Nephron (organoid): ENCODE measurements around the gene CAPN11.

Experiments used
- H3K27ac Mint-ChIP-seq, 3 experiments: 2 replicates each; pipeline ENCODE4 v1.8.0; 2020; ENCODE audit warnings: mixed read lengths in 3 of 3, mild to moderate bottlenecking in 2 of 3, moderate library complexity in 1 of 3
- H3K27me3 Mint-ChIP-seq: 2 replicates; pipeline ENCODE4 v1.8.0; 2021; ENCODE audit warnings: low read depth, mild to moderate bottlenecking, moderate library complexity, mixed read lengths
- H3K36me3 Mint-ChIP-seq: 2 replicates; pipeline ENCODE4 v1.8.0; 2020; ENCODE audit warnings: low read depth, mixed read lengths
- H3K4me1 Mint-ChIP-seq: 2 replicates; pipeline ENCODE4 v1.8.0; 2020; ENCODE audit warnings: mixed read lengths
- H3K4me3 Mint-ChIP-seq, 3 experiments: 2 replicates each; pipeline ENCODE4 v1.8.0; 2020; ENCODE audit warnings: mild to moderate bottlenecking in 3 of 3, mixed read lengths in 3 of 3, moderate library complexity in 2 of 3
- H3K9me3 Mint-ChIP-seq: 2 replicates; pipeline ENCODE4 v1.8.0; 2020; ENCODE audit warnings: mixed read lengths
- CTCF ChIP-seq, 3 experiments: fragments of 200-600 bp; sonication (generic); IDR thresholded peaks; one replicate each; pipeline ENCODE4 v1.5.0; 2021; ENCODE audit warnings: antibody characterized with exemption in 3 of 3; ENCODE audit not compliant: unreplicated experiment in 3 of 3

Gene CAPN11

GRCh38 chr6:44198684-44199083 lies 40.1 kb downstream of the CAPN11 start:
- TF ChIP-seq CTCF (IDR thresholded peaks at IDR 0.05; ENCODE audit: unreplicated experiment in 3 of 3) = no peak
- H3K9me3 Mint-ChIP-seq = no peaks in the 10 kb centered on the region
- peaks cover 33% of the 10 kb centered on the region for H3K4me1 Mint-ChIP-seq
- H3K4me3 Mint-ChIP-seq = no peak overlapping the region
- H3K27ac Mint-ChIP-seq = no peak overlapping the region
- H3K27me3 Mint-ChIP-seq = peaks cover 3% of the 10 kb centered on the region
- H3K36me3 Mint-ChIP-seq = no peaks in the 10 kb centered on the region

- Mint-ChIP-seq H3K36me3 (no peaks in the 10 kb centered on the region), H3K27ac (no peak overlapping the region), H3K27me3 (peaks cover 3% of the 10 kb centered on the region), H3K9me3 (no peaks in the 10 kb centered on the region), H3K4me3 (no peak overlapping the region), H3K4me1 (peaks cover 40% of the 10 kb centered on the region)
- no peak for TF ChIP-seq CTCF (IDR thresholded peaks at IDR 0.05; ENCODE audit: unreplicated experiment in 3 of 3)
Observed at GRCh38 chr6:44199883-44200282, 41.3 kb downstream of the CAPN11 start.

GRCh38 chr6:44201200-44201599 lies 42.6 kb downstream of the CAPN11 start:
- no peaks in the 10 kb centered on the region for H3K36me3 Mint-ChIP-seq
- H3K4me1 Mint-ChIP-seq = peaks cover 40% of the 10 kb centered on the region
- peak overlapping the region; percentile 63 to 90 (median 78) for H3K27ac Mint-ChIP-seq
- TF ChIP-seq CTCF (IDR thresholded peaks at IDR 0.05; ENCODE audit: unreplicated experiment in 3 of 3) = no peak
- peaks cover 3% of the 10 kb centered on the region for H3K27me3 Mint-ChIP-seq
- H3K4me3 Mint-ChIP-seq = peak overlapping the region in 1 of 3 experiments; percentile 27
- H3K9me3 Mint-ChIP-seq = no peaks in the 10 kb centered on the region

- peaks cover 6% of the 10 kb centered on the region for H3K27me3 Mint-ChIP-seq
- no peak for TF ChIP-seq CTCF (IDR thresholded peaks at IDR 0.05; ENCODE audit: unreplicated experiment in 3 of 3)
- H3K9me3 Mint-ChIP-seq = no peaks in the 10 kb centered on the region
- peaks cover 44% of the 10 kb centered on the region for H3K4me1 Mint-ChIP-seq
- no peaks in the 10 kb centered on the region for H3K36me3 Mint-ChIP-seq
- H3K4me3 Mint-ChIP-seq = peak overlapping the region in 1 of 3 experiments; percentile 27
- peak overlapping the region; percentile 63 to 90 (median 78) for H3K27ac Mint-ChIP-seq
Observed at GRCh38 chr6:44201638-44202303, 43.2 kb downstream of the CAPN11 start.

GRCh38 chr6:44202332-44202971 lies 43.8 kb downstream of the CAPN11 start:
- H3K36me3 Mint-ChIP-seq = no peaks in the 10 kb centered on the region
- H3K4me3 Mint-ChIP-seq = no peak overlapping the region
- no peaks in the 10 kb centered on the region for H3K9me3 Mint-ChIP-seq
- H3K27me3 Mint-ChIP-seq = peaks cover 6% of the 10 kb centered on the region
- H3K4me1 Mint-ChIP-seq = peaks cover 46% of the 10 kb centered on the region
- H3K27ac Mint-ChIP-seq = peak overlapping the region; percentile 35 to 72 (median 63)
- TF ChIP-seq CTCF (IDR thresholded peaks at IDR 0.05; ENCODE audit: unreplicated experiment in 3 of 3) = no peak
